NCI-H146 (cell line): Measurements from ENCODE around the gene ZDHHC22.

ENCODE experiments used
- DNase-seq: peaks from one replicate; lab custom pipeline; 2025; lab: John Stamatoyannopoulos, UW

The ZDHHC22 gene

DNA sequence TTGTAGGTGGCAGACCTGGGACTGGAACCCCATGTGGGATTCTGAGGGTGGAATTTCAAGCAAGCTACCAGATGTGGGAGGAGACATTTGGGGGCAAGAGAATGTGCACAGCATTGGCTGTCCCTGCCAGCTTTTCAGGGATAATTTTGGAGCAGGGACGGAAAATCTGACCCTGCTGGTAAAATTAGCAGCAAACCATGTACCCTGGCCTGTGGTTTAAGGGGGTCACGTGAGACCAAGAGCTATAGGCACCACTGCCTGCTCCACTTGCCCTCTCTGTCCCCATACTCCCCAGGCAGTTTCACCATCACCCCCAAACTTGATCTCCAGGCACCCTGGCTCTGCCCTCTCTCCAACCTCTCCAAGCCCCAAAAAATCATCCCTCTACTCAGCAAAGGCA, 13.5 kb upstream of the ZDHHC22 start:
- no peak for DNase-seq

DNA sequence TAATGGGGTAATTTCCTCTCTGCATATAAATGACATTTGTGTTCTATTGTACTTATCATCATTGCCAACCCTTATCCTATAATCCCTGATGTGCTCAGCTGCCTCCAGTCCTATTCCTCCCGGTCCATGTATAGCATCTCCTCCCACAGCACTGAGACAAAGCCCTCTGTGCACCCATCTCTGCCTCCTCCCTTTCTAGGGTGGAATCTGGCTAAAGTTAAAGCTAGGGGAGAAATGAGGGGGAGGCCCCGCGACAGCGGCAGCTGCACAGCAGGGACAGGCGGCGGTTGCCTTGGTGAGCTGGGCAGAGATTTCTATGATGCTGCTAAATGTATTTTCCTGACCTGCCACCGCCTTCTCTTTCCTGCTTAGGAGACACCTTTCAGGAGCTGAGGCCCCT, 12.8 kb upstream of the ZDHHC22 start:
- DNase-seq, result peak; percentile 53

DNA sequence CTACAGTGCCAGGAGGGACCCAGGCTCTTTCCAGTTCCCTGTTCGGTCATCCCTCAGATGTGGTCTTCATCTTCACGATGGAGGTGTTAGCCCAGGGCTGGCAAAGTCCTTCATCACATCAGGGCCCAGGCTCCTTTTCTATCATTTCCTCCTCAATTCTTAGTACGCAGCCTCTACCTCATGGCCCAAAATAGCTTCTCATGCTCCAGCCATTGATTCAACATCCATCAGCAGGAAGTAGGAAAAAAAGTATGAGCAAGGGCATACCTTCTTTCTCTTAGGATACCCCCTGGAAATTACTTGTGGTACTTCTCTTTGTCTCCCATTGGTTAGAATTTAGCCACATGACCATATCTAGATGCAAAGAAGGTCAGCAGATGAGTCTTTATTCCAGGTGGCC, 12.2 kb upstream of the ZDHHC22 start:
- DNase-seq, result no peak

DNA sequence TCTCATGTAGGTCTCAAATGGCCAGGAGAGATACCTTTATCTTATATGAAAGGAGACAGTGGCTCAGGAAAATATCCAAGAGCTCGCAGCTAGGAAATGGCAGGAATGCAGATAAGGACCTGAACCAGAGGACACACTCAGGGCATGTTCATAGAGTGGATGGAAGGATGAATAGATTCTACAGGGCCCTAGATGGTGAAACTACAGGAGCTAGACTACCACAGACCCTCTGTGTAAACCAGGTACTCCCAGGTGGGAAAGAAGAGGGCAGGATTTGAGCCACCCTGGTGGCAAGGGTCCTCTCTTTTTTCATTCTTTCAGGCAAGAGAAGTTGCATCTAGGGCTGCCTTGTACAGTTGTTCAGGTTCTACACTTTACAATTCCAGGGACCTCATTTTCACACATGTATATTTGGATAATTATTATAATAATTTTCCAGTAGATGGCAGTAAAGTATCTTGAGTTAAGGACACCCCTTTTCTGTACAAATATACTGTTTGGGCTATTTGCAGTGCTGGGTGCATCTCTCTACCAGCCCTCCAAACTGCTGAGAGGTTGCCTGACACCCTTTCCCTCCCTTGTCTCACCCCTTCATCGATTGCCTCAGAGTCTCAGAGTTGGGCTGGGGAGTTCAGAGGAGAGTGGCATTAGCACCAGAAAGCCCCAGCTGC, 10.5 kb upstream of the ZDHHC22 start:
- DNase-seq, result peak; percentile 48

DNA sequence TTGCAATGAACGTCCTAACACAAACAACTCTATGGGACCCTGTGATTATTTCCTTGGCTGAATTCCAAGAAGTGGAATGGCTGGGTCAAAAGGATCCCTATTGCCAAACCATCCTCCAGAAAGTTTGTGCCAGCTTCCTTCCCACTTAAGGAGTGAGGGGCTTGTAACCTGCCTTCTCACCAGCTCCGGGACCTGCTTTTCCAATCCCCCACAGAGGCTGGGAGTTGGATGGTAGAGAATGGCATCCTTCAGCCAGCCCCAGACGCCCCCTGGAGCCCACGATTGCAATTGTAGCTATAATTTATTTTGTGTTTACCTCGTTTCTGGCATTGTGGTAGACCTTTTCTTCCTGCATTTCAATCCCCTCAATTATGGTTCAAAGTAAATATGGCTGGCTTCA, 9.7 kb upstream of the ZDHHC22 start:
- DNase-seq, result peak; percentile 42

DNA sequence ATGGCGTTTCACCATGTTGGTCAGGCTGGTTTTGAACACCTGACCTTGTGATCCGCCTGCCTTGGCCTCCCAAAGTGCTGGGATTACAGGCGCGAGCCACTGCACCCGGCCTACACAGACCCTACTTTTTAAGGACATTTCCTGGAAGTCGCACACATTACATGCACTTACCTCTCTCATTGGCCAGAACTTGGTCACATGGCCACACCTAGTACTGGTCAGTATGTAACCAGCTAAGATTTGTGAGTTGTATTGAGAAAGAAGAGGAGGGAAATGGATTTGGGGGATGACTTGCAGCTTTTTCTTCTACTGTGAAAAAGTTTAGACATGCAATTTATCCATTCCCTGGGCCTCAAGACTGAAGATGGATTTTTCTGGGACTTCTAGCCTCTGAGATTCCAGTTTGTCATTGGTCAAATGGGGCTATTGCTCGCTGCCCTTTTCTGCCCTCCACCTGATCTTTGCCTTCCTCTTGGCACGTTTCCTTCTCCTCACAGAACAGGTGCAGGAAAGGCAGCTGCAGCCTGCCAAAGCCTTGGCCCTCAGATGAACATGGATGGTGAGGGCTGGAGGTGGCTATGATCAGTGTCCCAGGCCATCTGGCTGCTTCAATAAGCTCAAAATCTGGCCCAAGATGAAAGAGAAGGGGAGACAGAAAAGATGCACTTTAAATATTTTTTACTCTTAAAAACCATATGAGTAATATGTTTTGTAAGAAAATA, 7.1 kb upstream of the ZDHHC22 start:
- DNase-seq, result no peak

DNA sequence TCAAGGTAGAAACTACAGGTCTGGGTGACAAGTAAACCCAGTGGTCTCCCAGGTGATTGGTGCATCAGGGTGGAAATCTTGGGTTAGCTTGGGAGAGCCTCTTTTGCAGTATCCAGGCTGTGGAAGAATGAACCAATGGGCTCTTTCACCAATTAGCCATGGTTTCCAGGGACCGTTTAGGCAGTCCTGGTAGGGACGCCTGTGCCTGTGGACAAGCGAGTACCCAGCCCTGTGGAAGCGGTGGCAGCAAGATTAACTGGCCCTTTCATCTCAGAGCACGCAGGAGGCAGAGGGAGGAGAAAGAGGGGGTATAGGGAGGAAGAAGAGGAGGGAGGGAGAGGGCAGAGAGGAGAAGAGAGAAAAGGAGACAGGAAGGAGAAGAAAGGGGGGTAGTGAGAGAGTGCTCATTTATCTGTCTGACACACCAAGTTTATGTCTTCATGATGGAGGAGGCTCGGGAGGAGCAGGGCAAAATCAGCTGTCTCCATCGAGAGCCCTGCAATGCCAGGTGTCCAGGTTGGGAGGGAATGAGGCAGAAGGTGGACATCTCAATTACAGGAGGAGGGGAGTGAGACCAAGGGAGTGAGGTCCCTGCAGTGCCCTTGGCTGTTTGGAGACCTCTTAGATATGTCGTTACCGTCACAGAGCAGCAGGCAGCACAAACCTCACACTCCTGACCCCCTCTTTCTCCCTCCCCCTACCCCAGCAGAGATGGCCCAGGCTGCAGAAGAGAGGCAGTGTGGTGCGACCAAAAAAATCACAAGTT, 4.6 kb upstream of the ZDHHC22 start:
- DNase-seq, result no peak

DNA sequence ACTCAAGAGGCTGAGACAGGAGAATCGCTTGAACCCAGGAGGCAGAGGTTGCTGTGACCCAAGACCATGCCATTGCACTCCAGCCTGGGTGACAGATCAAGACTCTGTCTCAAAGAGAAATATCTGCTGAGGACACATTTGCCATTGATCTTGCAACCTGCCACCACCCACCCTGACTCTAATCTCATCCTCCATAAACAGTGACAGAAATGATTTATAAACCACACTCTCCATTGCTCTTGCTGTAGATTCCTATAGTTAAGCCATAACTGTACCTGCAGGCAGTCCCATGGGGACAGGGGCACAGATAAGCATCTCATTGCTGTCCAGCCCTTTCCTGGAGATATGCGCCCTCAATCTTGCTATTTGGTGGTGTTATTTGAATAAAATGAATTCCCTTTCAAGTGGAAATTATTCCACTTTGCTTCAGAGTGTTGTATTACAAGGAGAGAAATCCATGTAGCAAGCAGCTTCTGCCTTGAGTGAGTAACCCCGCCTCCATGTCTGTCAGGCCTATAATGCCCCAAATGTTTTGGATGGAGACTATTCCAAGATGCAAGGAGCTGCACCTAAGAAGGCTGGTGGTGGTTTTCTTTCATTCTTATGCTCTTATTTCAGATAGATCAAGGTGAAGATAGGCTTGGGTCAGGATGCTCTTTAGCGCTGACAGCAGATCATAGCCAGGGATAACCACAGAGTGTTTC, 3.0 kb upstream of the ZDHHC22 start:
- no peak for DNase-seq

DNA sequence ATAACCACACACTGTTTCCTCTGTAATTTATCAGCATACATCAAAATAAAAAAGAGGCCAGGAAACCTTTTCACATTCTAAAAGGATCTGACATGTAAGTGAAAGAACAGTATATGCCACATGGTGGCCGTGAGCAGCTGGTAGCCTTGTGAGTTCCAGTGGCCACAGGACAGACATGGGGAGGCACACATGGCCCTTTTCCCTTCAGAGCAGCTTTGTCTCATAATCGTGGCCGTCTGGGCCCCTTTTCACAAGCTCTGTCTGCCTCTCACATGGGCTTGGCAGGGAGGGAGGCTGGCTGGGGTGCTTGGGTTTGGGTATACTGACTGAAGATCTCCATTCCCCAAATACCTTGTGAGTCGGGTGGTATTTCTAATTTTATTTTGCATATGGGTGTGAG, 1.5 kb upstream of the ZDHHC22 start:
- no peak for DNase-seq

DNA sequence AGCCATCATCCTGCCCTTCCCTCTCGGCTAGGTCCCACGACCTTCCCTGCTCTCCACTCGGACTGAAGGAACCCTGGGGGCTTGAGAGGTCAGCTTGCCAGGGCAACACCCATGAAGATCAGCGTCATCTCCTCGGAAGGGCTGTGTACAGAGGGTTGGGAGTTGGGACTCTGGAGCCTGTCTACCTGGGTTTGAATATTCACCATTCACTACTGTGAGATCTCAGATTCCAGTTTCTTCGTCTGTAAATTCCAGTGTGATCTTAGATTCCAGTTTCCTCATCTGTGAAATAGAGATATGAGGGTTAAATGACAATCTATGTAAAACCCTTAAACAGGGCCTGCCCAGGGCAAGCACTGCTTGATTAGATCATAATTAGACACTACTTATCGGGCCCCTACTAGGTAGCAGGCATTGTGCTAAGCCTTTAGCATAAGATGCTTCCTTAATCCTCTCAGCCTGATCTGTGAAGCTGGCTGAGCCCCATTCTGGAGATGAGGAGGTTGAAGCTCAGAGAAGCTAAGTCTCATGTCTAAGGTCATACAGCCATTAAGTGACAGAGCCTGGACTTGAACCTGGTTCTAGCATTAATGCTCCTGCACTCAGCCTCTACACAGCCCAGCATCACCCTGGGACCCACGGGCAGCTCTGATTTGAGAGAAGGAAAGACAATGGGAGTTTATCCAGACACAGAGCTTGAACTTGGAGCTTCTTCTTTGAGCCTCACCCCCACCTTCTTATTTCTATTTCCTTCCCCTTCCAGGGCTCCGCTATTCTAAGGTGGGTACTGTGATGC, 612 bp upstream of the ZDHHC22 start:
- no peak for DNase-seq

DNA sequence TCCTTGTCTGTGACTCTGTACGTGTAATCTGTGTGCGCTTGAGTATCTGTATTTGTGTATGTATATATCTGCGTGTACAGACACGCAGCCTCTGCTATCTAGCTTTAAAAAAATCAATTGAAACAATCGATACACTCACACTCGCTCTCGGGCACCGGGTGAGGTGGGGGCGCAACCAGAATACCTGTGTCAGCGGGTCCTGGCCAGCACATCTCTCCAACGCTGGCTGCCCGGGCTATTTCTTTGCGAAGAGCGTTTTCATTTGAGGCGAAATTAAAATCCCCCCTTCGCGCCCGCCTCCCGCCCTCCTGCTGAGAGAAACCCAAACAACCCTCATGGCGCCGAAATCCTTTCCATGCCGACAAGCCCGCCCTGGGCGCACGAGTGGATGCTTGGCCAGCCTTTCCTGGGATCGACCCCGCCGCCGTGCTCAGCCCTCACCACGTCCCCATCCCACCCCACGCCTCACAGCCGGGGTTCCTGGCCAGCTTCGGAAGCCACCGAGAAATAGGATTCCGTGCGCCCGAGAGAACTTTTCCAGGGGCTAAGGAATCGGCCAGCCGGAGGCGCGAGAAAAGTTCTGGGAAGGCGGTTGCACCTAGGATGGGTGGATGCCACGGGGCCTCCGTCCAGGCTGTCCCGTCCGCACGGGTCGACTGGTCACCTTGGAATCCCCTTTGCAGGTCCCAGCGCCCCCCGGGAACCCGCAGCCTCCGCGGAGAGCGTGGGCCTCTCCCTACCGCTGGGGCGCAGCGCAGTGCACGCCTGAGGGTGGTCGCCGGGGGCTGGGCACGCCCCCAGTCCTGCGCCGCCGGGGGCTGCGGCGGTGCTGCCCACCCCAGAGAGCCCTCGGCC, 1.0 kb downstream of the ZDHHC22 start:
- peak; percentile 38 for DNase-seq

DNA sequence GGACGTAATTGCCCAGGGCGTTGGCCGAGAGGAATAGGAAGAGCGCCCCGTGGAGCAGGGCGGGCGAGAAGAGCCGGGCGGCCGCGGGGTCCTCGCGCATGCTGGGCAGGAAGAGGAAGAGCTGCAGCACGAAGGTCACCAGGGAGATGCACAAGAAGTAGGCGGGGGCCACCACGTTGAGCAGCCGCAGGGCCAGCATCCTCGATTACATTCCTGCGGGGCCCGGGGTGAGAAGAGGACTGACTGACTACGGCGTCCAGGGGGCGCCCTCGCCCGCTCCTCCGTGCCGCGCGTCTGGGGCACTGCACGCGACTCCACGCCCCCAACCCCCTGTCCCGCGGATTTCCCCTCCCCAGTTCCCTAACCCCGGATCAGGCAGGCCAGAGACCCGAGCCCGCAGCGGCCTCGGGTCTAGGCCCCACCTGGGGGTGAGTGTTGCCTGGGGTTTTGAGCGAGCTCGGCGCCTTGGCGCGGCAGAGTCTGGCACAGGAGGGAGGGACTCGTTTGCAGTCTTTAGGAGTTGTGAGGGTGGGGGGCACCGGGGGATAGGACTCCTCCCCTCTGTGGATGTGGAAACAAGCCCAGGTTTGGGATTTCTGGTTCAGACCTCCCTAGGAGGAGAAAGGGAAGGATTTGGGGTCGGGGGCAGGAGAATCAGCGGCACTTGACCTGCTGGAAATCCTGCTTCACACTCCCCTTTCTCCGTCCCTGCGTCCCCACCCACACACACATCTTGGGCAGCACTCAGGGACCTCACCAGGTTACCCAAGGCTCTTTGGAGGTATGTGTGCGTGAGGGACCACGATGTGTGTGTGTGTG, 1.8 kb downstream of the ZDHHC22 start:
- peak; percentile 72 for DNase-seq

DNA sequence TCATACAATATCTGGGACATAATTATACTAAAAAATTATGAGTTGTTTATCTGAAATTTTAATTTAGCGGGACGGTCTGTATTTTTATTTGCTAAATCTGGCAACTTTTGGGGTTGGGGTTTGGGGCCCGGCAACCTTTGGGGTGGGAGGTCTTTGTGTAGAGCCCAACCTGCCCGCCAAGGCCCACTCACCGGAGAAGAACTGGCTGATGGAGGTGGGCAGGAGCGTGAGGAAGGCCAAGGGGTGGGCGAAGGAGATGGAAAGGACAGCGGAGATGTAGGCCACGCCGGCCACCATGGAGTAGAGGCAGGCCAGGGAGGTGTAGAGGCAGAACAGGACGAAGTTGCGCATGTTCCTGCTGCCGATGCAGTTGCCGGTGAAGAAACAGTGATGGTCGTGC, 2.6 kb downstream of the ZDHHC22 start:
- DNase-seq, result no peak

DNA sequence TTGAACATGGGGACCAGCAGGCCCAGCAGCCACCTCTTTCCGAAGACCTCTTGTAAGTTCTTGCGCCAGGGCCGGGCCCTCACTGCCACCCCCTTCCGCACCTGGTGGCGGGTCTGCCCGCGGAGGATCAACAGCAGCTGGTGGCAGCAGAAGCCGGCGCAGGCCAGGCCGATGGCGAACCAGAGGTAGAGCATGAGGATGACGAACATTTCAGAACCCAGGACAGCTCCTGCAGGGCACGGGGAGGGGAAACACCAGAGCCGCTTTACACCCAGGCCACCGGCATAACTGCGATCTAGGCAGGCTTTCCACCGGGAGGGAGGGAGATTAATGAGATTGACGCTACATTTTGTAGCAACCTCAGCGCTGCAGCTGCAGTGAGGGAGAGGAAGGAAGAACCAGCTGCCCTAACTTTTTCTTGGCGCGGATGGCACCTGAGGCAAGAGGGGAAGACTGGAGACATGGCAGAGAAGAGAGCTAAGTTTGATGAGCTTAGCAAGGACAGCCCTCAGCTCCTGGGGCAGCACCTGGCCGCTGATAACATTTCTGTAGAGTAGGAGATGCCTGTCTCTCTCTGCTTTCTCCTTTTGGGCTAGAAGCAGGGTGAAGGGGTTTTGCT, 7.8 kb downstream of the ZDHHC22 start:
- no peak for DNase-seq

DNA sequence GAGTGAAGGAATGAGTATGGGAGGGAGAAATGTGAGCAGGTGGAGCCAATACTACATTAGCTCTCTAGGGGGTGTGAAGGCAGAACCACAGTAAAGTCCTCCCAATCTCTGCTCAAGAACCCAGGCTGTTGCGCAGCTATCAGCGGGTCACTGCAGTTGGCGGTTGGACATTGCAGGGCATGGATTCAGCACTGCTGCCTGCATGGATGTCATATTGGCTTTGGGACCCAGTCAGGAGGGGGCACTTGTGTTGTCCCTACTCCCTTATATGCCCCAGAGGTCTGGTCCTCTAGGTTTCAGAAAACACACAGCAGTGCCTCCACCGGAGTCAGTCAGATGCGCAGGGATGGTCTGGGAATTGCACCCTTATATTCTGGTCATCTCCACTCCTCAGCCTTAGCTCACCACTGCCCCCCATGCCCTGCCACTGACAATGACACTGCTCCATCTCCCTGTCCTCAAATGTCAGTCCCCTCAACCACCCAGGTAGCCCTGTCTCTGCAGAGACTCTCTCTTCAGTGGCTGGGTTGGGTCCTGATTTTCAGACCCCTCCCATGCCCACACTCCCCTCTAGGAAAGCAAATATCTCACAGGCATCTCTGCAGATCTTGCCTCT, 9.6 kb downstream of the ZDHHC22 start:
- DNase-seq, result no peak

DNA sequence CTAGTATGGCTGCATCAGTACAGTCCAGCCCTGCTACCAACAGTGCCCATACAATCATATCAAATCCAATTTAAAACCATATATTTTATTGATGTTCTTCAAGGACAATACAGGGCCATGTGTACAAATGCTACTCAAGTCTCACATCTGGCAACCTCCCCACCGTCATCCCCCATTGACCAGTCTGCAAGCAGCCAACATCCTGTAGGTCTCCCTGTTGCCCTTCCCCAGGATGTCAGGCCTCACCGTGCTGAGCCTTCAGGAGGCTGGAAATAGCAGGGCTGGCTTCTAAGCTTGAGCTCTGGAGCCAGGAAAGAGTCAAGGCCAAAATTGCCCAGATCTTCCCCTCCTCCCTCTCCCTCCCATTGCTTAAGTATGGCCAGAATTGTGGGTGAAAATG, 10.4 kb downstream of the ZDHHC22 start:
- DNase-seq, result no peak

DNA sequence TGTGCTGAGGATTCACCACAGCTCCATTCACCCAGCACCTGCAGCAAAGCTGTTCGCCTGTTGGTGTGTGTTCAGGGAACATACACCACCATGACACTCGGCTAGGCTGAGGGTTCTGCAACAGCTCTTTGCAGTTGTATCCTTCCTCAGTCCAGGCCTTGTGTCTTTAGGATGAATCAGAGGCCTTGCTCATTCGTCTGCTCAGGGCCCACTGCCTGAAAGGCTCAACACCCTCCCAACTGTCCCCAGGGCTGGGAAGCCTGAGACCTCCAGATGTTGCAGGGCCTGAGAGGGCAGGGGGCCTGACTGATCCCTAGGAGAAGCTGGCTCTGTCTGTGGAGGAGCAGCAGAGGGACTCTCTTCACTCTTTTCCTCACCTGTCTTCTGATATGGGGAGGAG, 11.2 kb downstream of the ZDHHC22 start:
- no peak for DNase-seq

DNA sequence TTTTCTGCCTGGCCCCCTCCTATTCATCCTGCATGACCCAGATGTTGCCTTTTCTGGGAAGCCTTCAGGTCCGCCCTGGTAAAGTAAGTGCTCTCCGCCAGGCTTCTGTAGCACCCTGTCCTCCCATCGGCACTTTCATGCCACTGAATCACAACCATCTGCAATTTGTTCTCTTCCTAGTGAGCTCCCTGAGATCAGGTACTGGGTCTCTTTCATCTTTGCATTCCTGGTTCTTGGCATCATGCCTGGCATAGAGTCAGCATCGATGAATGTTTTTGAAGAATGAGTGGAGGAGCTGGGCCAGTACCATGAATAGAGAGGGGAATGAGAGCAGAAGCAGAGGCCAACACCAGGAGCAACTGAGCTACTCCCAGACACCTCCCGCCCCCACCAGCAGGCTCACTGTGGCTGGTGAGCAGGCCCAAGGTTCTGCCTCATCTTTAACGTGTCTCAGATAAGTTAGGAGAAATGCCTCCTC, 13.1 kb downstream of the ZDHHC22 start:
- no peak for DNase-seq

DNA sequence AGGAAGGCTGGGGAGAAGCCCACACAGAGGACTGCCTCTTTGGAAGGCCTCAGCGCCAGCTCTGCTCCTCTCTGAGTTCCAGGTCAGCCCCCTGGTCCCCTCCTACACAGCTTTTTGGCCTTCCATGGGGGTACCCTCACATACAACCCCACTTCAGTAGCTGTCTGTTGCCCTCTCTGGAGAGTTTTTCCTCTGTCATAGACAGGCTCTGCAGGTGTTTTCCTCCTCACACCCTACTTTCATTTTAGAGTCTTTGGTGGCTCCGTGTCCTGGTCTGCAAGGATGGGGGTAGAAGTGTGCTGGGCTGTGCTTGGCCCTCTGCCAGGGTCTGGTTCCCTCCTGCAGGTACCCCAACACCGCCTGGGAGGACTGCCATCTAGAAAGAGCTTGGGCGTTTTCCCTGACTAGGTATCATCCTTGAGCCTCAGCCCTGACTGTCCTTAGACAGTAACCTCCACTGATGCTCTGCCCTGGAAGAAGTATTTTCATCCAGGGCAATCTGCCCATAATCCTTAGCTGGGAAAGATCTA, 15.1 kb downstream of the ZDHHC22 start:
- no peak for DNase-seq
